HG03025 (cell line): Measurements from ENCODE around the gene COX6B1.
"Not testable (repeated sequence)": the region's sequence is repeated elsewhere in the genome, so short reads cannot be mapped to it uniquely, and the experiment has no call there.

Source experiments
- ATAC-seq: cut with Tn5 transposase; IDR thresholded peaks from one replicate; pipeline ENCODE4 v1.9.1; 2021; ENCODE audit warnings: mild to moderate bottlenecking, moderate library complexity; ENCODE audit not compliant: unreplicated experiment, low FRiP score

The COX6B1 gene

DNA sequence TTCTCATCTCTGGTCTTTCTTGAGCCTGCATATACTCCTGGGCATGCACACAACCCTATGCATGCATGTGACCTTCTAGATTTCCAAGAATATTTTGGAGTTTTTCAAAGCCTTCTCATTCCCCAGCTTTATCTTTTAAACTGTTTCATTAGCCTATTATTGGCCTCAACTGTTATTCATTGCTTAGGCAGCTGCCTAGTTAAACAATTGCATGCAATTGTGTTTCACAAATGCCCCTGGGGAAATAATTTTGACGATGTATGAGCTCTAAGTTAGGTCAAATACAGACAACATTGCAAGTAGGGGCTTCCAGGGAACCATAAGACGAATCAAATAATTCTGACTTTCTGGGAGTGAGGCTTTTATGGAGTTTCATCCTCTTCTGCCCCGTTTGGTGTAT, 15.9 kb downstream of the COX6B1 start:
- no peak for ATAC-seq

DNA sequence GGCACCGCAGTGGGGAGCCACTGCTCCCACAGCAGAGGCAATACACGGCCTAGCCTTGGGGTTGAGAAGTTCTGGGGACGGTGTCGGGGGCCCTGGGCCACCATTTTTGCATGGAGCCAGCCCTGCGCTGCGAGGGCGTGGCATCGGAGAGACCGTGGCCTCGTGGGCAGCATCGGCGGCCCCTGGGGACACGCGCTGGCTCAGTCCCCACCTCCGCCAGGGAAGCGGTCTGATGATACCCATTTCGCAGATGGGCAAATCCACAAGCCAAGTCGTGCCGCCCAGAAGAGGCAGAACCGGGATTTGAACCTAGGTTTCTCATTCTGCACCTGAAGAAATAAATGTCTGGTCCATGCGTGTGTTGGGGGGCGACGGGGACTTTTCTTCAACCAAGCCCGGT, 17.0 kb downstream of the COX6B1 start:
- ATAC-seq: no peak

DNA sequence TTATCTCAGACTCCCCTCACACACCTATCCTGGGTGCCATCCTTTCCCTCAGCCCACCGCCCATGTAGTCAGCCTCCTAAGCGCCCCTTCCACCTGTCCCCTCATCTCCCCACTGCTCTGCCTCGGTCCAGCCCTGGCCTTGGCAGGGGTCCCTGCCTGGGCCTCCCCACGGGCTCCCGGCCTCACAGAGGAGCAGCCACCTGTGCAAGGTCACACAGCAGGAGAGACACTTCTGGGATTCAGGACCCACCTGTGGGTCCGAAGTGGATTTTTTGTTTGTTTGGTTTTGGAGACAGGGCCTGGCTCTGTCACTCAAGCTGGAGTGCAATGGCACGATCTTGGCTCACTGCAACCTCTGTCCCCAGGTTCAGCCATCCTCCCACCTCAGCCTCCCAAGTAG, 17.5 kb downstream of the COX6B1 start:
- no peak for ATAC-seq

DNA sequence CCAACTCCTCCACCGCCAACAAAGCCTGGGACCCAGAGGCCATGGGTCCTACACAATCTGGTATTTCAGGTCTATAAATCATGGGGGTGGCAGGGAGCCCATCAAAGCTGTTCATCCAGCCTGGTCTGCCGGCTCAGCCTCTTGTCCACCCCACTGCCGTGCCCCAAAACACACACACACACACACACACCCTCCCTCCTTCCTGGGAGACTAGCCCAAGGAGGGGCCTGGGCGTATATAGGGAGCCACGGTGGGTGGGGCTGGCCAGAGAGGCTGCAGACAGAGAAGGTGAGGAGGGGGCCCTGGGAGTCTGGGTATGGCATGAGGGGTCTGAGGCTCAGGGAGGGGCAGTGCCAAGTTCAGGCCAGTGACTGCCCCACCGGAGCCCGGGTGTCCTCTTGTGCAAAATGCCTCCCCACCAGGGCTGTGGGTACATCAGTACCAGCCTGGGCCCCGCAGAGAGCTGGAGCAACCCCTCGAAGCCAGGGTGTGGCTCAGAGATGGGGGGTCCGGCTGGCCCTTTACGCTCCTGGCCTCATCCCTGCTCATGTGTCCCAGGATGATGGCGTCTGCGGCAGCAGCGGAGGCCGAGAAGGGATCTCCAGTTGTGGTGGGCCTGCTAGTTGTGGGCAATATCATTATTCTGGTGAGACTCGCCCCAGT, 18.3 kb downstream of the COX6B1 start, which contains the start of gene UPK1A:
Gene UPK1A, plus strand, starts transcription at position 267 of the 663 bp plus-strand sequence. Its CDS starts 296 bp downstream, at position 563.
- ATAC-seq: no peak

DNA sequence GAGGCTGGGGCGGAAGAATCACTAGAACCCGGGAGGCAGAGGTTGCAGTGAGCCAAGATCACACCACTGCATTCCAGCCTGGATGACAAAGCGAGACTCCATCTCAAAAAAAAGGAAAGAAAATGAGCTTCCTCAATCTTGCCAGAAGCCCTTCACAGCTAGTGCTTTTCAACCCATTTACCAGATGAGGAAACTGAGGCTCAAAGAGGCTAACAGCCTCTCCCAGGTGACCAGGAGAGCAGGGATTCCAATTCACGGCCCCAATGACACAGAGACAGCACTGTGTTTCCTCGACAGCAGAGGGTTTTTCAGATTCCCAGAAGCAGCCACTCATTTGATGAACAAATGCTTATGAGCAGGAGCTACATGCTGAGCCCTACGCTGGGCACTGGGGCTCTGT, 21.4 kb downstream of the COX6B1 start:
- ATAC-seq: no peak

DNA sequence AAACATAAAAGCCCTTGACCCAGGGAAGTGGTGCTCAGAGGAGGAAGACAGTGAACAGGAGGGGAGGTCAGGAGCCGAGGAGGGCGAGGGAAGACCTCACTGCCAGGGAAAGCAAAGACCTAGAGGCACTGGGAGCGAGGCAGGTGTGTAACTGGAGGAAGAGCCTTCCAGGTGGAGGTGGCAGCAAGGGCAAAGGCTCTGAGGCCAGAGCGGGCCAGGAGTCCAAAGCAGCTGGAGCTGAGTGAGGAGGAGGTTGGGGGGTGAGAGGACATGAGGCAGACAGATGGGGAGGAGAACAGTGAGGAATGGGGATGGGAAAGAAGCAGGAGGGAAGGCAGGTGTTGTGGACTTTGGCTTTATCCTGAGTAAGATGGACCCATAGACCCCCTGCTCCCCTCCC, 21.9 kb downstream of the COX6B1 start:
- ATAC-seq: no peak

DNA sequence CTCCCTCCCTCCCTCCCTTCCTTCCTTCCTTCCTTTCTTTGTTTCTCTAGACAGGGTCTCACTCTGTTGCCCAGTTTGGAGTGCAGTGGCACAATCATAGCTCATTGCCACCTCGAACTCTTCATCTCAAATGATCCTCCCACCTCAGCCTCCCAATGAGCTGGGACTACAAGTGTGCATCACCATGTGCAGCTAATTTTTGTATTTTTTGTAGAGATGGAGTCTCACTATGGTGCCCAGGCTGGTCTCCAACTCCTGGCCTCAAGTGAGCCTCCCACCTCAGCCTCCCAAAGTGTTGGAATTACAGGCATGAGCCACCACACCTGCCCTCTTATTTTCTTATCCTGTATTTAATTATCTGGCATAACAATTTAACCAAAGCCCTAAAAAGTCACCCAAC, 22.6 kb downstream of the COX6B1 start:
- ATAC-seq: no peak

DNA sequence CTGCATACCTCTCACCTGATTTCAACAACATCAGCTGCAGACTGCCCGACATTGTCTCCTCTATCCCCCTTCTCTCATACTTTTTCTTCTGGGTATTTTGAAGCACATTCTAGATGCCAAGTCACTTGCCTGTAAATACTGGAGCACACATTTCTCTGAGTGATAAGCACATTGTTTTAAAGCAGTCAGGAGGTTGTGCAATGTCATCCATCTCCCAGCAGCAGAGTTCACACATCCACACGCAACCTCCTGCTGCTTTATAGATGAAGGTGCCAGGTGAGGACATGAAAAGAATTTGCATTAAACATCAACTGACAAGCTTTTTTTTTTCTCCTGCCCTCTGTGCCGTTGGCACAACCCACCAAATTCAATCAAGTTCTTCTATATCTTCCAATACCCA, 23.7 kb downstream of the COX6B1 start:
- no peak for ATAC-seq

DNA sequence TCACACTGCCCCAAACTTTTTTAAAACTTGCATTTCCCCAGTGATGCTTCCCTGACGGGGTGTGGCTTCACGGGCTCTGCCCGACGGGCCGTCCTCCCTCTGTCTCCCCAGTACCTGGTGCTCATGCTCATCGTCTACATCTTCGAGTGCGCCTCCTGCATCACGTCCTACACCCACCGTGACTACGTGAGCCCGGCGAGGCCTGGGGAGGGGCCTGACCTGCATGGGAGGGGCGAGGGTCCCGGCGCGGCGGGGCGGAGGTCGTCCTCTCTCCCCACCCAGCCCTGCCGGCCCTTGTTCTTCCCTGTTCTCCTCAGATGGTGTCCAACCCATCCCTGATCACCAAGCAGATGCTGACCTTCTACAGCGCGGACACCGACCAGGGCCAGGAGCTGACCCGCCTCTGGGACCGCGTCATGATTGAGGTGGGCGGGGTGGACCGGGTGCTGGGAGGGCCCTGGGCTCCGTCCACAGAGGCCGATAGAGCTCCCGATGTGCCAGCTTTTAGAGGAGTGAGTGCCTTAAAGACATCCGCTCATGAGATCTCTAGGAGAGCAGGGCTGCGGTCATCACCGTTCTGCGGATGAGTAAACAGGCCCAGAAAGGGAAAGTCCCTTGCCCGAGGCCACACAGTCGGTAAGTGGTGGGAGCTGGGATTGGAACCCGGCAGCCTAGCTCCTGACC, 25.1 kb downstream of the COX6B1 start:
- ATAC-seq: no peak

DNA sequence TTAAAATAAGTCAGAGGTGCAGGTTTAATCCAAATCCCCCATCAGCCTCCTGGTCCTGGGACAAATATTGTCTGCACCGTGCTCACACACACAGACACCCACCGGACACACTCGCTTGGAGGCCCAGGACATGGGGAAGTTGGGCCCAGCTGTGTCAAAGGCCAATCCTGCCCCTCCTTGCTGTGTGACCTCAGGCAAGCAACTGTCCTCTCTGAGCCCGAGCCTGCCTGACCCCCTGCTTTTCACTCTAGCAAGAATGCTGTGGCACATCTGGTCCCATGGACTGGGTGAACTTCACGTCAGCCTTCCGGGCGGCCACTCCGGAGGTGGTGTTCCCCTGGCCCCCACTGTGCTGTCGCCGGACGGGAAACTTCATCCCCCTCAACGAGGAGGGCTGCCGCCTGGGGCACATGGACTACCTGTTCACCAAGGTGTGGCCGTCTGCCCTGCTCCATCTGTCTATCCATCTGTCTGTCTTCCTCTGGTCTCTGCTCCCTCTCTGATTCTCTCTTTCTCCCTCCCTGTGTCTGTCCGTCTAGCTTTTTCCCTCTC, 27.5 kb downstream of the COX6B1 start:
- ATAC-seq: no peak

DNA sequence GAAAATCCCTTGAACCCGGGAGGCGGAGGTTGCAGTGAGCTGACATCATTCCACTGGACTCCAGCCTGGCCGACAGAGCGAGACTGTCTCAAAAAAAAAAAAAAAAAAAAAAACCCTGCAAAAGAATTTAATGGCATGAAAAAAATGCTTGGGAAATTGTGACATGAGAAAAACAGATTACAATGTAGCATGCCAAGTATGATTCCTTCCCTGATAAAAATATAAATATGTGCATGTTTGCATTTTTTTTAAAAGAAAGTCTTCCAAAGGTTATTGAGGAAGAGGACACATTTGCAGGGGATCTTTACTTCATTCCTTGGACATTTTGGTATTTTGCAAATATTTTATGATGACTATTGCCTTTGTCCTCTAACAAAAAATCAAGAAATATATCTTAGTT, 41.7 kb downstream of the COX6B1 start:
- no peak for ATAC-seq

DNA sequence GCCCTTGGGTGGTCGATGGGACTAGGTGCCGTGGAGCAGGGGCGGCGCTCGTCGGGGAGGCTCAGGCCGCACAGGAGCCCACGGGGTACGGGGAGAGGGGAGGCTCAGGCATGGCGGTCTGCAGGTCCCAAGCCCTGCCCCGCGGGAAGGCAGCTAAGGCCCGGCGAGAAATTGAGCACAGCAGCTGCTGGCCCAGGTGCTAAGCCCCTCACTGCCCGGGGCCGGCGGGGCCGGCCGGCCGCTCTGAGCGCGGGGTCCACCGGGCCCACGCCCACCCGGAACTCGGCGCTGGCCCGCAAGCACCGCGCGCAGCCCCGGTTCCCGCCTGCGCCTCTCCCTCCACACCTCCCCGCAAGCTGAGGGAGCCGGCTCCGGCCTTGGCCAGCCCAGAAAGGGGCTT, 43.0 kb downstream of the COX6B1 start:
- ATAC-seq: not testable (repeated sequence)

DNA sequence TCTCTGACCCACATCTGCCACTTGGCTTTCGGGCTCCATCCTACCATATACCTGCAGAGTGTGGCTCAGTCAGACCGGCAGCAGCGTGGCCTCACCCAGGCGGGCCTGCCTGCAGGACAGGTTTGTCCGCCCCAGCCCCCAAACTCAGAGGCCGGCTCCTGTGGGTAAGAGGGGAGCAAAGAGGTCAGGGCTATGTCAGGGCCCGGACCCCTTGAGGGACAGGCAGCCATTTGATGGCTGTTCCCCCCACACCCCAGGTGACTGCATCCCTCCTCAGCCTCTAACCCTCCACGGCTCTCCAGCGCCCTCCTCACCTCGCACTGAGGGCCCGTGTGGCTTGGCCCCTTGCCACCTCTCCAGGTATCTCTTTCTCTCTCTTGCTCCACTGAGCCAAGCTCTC, 43.9 kb downstream of the COX6B1 start:
- no peak for ATAC-seq

DNA sequence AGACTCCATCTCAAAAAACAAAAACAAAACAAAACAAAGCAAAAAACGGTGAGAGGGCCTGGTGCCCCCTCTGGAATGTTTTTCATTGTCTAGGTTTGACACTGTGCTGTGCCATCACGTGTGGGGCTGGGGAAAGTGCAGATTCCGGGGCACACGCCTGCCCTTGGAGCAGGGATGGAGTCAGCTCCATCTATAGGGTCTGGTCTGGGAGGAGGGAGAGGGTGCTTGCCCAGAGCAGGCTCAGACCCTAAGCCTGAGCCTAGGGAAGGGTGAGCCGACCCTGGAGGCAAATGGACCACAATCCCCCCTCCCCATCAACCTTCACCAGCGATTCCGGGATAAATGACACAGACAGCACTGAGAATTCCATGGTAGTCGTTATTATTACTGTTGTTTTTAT, 45.3 kb downstream of the COX6B1 start:
- no peak for ATAC-seq

DNA sequence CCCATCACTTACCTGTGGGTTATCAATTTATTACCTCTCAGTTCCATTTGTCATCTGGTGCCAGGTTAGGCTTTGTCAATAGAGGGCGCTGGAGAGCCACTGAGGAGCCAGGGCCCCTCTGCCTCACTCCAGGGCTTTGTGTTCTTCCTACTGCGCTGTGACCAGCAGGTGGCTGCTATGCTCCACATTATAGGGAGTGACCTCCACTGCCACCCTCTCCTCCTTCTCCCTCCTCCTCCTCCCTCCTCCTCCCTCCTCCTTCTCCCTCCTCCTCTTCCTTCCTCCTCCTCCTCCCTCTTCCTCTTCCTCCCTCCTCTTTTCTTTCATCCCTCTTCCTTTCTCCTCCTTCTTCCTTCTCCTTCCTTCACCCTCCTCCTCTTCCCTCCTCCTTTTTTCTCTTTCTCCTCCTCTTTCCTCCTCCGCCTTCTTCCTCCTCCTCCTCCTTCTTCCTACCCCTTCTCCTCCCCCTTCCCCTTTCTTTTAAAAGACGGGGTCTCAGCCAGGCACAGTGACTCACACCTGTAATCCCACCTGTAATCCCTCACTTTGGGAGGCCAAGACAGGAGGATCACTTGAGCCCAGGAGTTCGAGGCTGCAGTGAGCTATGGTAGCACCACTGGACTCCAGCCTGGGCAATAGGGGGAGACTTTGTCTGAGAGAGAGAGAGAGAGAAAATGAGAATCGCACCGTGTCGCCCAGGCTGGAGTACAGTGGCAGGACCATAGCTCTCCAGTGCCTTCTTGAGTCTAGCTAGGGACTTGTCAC, 45.9 kb downstream of the COX6B1 start:
- no peak for ATAC-seq

DNA sequence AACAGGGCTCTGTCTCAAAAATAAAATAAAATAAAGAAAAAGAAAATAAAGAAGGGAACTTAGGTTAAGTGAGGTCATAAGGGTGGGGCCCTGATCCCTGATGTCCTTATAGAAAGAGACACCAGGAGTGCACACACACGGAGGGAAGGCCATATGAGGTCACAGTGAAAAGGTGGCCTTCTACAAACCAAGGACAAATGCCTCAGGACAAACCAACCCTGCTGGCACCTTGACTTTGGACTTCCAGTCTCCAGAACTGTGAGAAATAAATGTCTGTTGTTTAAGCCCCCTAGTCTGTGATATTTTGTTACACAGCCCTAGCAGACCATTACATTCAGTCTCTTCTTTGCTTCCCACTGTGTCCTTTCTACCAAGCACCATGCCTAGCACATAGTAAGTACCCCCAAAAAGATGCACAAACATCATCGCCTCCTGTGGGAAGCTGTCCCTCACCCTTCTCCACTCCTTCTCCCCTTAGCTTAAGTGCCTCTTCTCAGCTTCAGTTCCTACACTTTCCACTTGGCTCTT, 47.8 kb downstream of the COX6B1 start:
- ATAC-seq: no peak

DNA sequence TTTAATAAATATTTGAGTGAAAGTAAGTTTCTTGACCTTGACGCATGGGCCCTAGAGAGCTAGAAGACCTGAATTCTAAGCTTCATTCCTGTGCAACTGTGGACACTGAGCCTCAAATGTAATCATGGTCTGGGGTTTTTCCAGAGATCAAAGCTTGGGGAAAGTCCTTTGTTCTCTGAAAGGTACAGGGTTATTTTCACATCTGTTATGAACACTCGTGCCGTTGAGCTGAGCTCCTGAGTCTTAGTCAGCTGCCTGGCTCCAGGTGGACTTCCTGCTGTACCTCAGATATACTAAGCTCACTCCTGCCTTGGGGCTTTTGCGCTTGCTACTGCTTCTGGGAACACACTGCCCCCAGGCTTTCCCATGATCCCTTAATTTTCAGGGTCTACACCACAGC, 48.7 kb downstream of the COX6B1 start:
- no peak for ATAC-seq

DNA sequence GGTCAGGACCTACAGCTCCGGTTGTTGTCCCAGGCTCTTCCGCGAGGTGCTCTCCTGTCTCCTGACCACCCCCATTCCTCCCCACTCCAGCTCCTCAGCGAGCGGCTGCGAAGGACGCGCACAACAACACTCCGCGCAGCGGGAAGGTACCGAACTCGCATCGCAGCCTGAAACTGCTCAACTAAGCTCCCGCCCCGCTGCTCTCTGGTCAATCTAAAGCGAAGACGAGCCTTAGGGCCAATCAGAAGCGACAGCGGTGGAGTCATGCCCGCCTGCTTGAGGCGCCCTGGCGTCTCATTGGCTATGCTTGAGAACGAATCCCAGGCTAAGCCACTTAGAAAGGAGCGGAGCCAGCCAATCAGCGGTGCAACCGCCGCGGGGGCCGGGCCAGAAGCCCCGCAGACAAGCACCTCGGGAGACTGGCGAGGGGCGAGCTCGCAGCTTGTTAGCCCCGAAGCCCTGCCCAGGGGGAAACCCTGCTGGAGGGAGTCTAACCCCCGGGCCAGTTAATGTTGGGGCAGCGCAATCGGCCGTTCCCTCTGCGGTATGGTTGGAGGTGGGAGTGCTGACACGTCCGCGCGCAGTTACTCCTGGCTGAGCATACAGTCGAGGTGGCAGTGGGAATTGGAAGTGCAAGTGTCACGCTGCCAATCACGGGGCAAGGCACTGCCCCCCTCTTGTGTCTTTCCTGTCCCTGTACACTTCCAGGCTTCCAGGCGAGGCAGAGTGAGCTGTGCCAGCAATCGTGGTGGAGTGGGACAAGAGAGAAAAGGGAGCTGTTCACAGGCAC, 54.3 kb downstream of the COX6B1 start:
- ATAC-seq: peak; percentile 89

DNA sequence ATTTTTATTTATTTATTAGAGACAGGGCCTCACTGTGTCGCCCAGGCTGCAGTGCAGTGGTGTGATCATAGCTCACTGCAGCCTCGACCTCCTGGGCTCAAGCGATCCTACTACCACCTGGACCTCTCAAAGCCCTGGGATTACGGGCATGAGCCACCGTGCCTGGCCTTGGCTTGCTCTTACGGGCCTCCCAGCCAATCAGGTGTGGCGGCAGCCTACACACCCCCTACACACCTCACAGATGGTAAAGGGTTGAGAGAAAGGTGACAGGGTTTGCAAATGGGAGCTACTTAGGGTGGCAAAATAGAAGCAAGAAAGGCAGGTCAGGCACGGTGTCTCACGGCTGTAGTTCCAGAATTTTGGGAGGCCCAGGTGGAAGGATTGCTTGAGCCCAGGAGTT, 55.2 kb downstream of the COX6B1 start:
- no peak for ATAC-seq

DNA sequence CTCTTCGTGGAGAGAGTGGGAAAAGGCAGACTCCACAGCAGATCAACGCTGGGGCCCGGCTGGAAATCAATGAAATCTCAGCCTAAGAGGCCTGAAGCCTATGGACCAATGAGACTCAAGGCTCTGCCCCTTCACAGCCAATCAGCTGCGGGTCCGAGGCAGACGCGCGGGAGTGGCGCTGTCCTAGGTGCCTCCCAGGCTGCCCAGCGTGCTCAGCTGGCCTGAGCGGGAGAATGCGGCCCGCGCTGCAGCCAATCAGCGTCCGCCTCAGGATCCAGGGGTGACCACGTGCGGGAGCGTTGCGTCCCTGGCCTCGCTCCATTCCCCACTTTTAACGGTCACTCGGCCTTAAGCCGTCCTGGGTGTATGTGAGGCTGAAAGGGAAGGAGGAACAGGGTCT, 56.1 kb downstream of the COX6B1 start, which contains the start of gene ZBTB32:
Gene ZBTB32, plus strand, starts transcription at position 341 of the 400 bp plus-strand sequence. CDS start 10,069 bp downstream, outside the sequence.
- ATAC-seq: no peak
